Measurements from ENCODE around the gene EFCAB10.

EFCAB10 gene

DNA sequence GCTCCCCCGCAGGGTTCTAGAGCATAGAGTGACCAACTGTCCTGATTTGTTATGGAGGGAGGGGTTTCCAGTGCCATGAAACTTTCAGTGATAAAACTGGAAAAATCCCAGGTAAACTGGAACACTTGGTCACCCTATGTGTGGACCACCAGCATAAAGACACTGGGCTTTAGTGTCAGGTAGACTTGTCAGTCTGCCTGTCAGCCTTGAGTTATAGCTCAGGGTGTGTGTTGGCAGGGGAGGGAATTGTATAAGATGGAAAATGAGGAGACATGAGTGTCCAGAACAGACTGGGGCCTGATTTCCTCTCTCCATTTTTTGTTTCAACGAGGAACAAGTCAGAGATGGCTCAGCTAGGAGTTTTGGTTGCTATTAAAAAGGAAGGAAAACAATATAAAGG lies 10.2 kb upstream of the EFCAB10 start:
- no peak for DNase-seq (ENCODE audit: extremely low read depth, insufficient read length)
- no peaks in the 10 kb centered on the region for H3K36me3 ChIP-seq (ENCODE audit: control insufficient read depth, insufficient read depth, low read length)
- TF ChIP-seq, protein P1, sequence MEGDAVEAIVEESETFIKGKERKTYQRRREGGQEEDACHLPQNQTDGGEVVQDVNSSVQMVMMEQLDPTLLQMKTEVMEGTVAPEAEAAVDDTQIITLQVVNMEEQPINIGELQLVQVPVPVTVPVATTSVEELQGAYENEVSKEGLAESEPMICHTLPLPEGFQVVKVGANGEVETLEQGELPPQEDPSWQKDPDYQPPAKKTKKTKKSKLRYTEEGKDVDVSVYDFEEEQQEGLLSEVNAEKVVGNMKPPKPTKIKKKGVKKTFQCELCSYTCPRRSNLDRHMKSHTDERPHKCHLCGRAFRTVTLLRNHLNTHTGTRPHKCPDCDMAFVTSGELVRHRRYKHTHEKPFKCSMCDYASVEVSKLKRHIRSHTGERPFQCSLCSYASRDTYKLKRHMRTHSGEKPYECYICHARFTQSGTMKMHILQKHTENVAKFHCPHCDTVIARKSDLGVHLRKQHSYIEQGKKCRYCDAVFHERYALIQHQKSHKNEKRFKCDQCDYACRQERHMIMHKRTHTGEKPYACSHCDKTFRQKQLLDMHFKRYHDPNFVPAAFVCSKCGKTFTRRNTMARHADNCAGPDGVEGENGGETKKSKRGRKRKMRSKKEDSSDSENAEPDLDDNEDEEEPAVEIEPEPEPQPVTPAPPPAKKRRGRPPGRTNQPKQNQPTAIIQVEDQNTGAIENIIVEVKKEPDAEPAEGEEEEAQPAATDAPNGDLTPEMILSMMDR (IDR thresholded peaks at IDR 0.05; ENCODE audit: insufficient read depth, low read length, poor library complexity, severe bottlenecking) = no peak

DNA sequence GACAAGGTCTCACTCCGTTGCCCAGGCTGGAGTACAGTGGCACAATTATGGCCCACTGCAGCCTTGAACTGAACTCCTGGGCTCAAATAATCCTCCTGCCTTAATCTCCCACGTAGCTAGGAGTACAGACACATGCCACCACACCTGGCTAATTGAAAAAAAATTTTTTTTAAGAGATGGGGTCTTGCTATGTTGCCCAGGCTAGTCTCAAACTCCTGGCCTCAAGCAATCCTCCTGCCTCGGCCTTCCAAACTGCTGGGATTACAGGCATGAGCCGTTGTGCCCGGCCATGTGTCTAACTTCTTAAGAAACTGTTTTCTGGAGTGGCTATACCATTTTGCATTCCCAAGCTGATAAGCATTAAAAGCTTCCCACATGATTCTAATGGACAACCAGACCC lies 9.5 kb upstream of the EFCAB10 start:
- DNase-seq (ENCODE audit: extremely low read depth, insufficient read length) = no peak
- TF ChIP-seq, protein P1 (IDR thresholded peaks at IDR 0.05; ENCODE audit: insufficient read depth, low read length, poor library complexity, severe bottlenecking) = no peak
- no peaks in the 10 kb centered on the region for H3K36me3 ChIP-seq (ENCODE audit: control insufficient read depth, insufficient read depth, low read length)
- no peaks in the 10 kb centered on the region for H3K27me3 ChIP-seq (replicated peaks; ENCODE audit: control insufficient read depth, insufficient read depth, low read length)
- no peak overlapping the region for H3K4me3 ChIP-seq (replicated peaks; ENCODE audit: low read depth, low read length)

More for the DNA sequence above, 10.2 kb upstream of the EFCAB10 start:
- Histone ChIP-seq H3K27me3 (replicated peaks; ENCODE audit: control insufficient read depth, insufficient read depth, low read length) (no peaks in the 10 kb centered on the region), H3K4me3 (replicated peaks; ENCODE audit: low read depth, low read length) (no peak overlapping the region)

DNA sequence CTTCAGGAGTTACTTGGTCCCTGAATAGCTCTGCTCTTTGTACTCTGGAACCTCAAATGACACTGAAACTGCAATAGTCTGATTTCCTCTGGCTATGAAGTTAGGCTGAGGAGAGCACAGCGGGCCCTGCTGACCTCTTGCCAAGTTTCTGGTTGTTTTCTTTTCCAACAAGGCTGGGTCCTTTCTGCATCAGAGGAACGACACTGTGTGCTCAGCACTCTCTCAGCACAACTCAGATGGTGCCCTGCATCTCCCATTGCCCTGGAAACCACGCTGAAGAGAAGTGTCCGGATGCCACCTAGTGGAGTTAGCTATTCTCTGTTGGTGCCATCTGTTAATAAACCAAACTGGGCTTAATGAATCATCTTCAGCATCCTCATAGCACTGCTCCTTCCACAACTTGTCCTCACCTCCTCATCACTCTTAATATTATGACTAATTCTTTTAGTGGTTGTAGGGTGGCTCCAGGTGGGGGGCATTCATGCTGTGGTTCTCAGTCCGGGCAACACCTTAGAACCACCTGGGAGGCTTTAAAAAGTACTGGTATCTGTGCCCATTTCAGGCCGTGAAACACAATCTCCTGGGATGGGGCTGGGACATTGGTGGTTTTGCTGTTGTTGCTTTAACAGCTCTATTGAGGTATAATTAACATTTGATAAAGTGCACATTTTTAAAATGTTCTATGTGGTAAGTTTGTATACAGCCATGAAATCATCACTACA lies 8.2 kb upstream of the EFCAB10 start:
- peak; percentile 34 for DNase-seq (ENCODE audit: extremely low read depth, insufficient read length)
- TF ChIP-seq, protein P1 (IDR thresholded peaks at IDR 0.05; ENCODE audit: insufficient read depth, low read length, poor library complexity, severe bottlenecking) = peak; percentile 67
- H3K4me3 ChIP-seq (replicated peaks; ENCODE audit: low read depth, low read length) = no peak overlapping the region
- no peaks in the 10 kb centered on the region for H3K36me3 ChIP-seq (ENCODE audit: control insufficient read depth, insufficient read depth, low read length)
- H3K27me3 ChIP-seq (replicated peaks; ENCODE audit: control insufficient read depth, insufficient read depth, low read length) = no peaks in the 10 kb centered on the region

DNA sequence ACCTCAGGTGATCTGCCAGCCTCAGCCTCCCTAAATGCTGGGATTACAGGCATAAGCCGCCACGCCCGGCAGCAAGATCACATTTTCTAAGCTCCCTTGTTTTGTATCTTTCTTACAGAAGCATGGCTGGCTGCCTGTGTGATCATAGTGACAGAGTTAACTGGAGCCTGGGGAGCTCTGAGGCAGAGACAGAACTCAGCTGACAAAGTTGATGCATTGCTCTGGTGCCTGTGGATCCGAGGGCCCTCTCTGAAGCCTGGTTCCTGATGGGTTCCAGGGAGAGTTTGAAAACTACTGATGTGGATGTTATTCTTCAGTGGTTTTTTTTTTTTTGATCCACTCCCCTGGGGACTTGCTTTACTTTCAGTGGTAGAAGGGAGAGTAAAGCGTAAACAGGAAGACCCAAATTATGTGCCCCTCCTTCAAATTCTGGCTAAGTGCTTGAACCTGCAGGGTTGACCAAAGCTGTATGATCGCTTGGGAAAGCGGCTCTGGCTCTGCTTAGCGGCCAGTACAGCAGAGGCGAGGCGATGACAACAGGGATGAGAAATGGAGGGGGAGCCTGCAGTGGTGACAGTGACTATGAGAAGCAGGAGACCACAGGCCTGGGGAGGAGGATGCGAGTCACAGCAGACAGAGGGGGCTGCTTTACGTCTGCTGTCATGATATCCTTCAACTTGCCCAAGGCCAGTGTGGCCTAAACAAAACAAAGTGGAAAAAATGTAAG lies 6.8 kb upstream of the EFCAB10 start:
- Histone ChIP-seq H3K4me3 (replicated peaks; ENCODE audit: low read depth, low read length) (no peak overlapping the region), H3K36me3 (ENCODE audit: control insufficient read depth, insufficient read depth, low read length) (no peaks in the 10 kb centered on the region), H3K27me3 (replicated peaks; ENCODE audit: control insufficient read depth, insufficient read depth, low read length) (no peaks in the 10 kb centered on the region)
- no peak for DNase-seq (ENCODE audit: extremely low read depth, insufficient read length)
- TF ChIP-seq, protein P1 (IDR thresholded peaks at IDR 0.05; ENCODE audit: insufficient read depth, low read length, poor library complexity, severe bottlenecking) = no peak

DNA sequence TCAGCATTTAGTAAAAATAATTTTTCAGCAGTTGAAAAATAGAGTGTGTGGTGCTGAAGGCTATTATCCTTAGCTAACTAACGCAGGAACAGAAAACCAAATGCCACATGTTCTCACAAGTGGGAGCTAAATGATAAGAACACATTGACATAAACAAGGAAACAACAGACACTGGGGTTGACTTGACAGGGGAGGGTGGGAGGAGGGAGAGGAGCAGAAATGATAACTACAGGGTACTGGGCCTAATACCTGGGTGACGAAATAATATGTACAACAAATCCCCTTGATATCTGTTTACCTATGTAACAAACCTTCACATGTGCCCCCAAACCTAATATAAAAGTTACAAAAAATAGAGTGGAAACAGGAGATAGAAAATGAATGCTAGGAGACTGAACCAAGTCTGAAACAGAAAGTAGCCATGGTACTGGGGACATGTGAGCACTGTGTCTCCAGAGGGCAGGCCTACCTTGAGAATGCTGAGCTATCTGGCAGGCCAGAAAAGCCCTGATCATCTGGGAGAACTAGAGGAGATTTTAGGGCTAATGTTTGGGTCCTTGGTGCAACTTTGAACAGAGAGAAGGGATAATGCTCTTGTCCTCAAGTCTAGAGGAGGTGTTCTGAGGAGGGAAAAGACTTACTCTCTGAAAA lies 4.7 kb upstream of the EFCAB10 start:
- DNase-seq (ENCODE audit: extremely low read depth, insufficient read length) = no peak
- no peak overlapping the region for H3K4me3 ChIP-seq (replicated peaks; ENCODE audit: low read depth, low read length)
- TF ChIP-seq, protein P1 (IDR thresholded peaks at IDR 0.05; ENCODE audit: insufficient read depth, low read length, poor library complexity, severe bottlenecking) = no peak
- H3K27me3 ChIP-seq (replicated peaks; ENCODE audit: control insufficient read depth, insufficient read depth, low read length) = no peaks in the 10 kb centered on the region
- no peaks in the 10 kb centered on the region for H3K36me3 ChIP-seq (ENCODE audit: control insufficient read depth, insufficient read depth, low read length)

Data from GM06990 (cell line).